OCI-LY1 (cell line): ENCODE results near the gene PDGFD.

Experiments used
- H2AFZ ChIP-seq: fragments of 200-600 bp; sonication (generic), shearing (Covaris generic); 2 replicates; pipeline ENCODE4 v1.6.0; 2014; ENCODE audit warnings: antibody characterized with exemption, mild to moderate bottlenecking, low read length
- H3F3A ChIP-seq: fragments of 200-600 bp; sonication (generic), shearing (Covaris generic); 2 replicates; pipeline ENCODE4 v1.6.0; 2014; ENCODE audit warnings: mild to moderate bottlenecking, antibody characterized with exemption, low read length, moderate library complexity; ENCODE audit not compliant: insufficient read depth
- H3K27ac ChIP-seq: fragments of 200-600 bp; sonication (generic); 2 replicates; pipeline ENCODE4 v1.5.1; 2014; ENCODE audit warnings: low read length, mixed run types, mild to moderate bottlenecking, low read depth; ENCODE audit not compliant: poor library complexity, severe bottlenecking
- H3K27me3 ChIP-seq: fragments of 200-600 bp; sonication (generic); 2 replicates; pipeline ENCODE4 v1.6.0; 2014; ENCODE audit warnings: antibody characterized with exemption, mild to moderate bottlenecking, low read length, moderate library complexity; ENCODE audit not compliant: insufficient read depth
- H3K36me3 ChIP-seq: fragments of 200-600 bp; sonication (generic); 2 replicates; pipeline ENCODE4 v1.6.1; 2014; ENCODE audit warnings: mild to moderate bottlenecking, antibody characterized with exemption, low read length, moderate library complexity, mixed read lengths; ENCODE audit not compliant: insufficient read depth
- H3K4me1 ChIP-seq: fragments of 200-600 bp; sonication (generic); 2 replicates; pipeline ENCODE4 v1.5.1; 2014; ENCODE audit warnings: mild to moderate bottlenecking, low read length, moderate library complexity; ENCODE audit not compliant: insufficient read depth, severe bottlenecking
- H3K4me2 ChIP-seq: fragments of 200-600 bp; sonication (generic), shearing (Covaris generic); 2 replicates; pipeline ENCODE4 v1.6.1; 2014; ENCODE audit warnings: low read length
- H3K4me3 ChIP-seq: fragments of 200-600 bp; sonication (generic); 2 replicates; pipeline ENCODE4 v1.5.1; 2014; ENCODE audit warnings: low read length, low read depth, mild to moderate bottlenecking, mixed read lengths; ENCODE audit not compliant: poor library complexity, severe bottlenecking
- H3K79me2 ChIP-seq: fragments of 200-600 bp; shearing (Covaris generic); 2 replicates; pipeline ENCODE4 v1.6.1; 2016; ENCODE audit warnings: mixed run types, low read length, mixed read lengths; ENCODE audit not compliant: insufficient read depth
- H3K9ac ChIP-seq: fragments of 200-600 bp; sonication (generic), shearing (Covaris generic); 2 replicates; pipeline ENCODE4 v1.6.1; 2014; ENCODE audit warnings: mild to moderate bottlenecking, low read length, mixed read lengths
- H3K9me2 ChIP-seq: fragments of 200-600 bp; sonication (generic), shearing (Covaris generic); 2 replicates; pipeline ENCODE4 v1.6.1; 2014; ENCODE audit warnings: low read depth, mild to moderate bottlenecking, low read length, mixed read lengths
- H3K9me3 ChIP-seq: fragments of 200-600 bp; shearing (Covaris generic); 2 replicates; pipeline ENCODE4 v1.6.1; 2014; ENCODE audit warnings: low read length, mixed read lengths
- H4K20me1 ChIP-seq: fragments of 200-600 bp; sonication (generic), shearing (Covaris generic); 2 replicates; pipeline ENCODE4 v1.6.0; 2016; ENCODE audit warnings: mild to moderate bottlenecking, low read length; ENCODE audit not compliant: insufficient read depth
- CTCF ChIP-seq: fragments of 200-600 bp; sonication (generic), shearing (Covaris generic); IDR thresholded peaks from 2 replicates; pipeline ENCODE4 v1.5.1; 2017; ENCODE audit warnings: mild to moderate bottlenecking, antibody characterized with exemption, low read length, moderate library complexity, mixed read lengths
- EZH2 ChIP-seq: fragments of 200-600 bp; sonication (generic), shearing (Covaris generic); IDR thresholded peaks from 2 replicates; pipeline ENCODE4 v1.8.0; 2017; ENCODE audit warnings: borderline replicate concordance, mixed run types, mild to moderate bottlenecking, antibody characterized with exemption, low read length, moderate library complexity, mixed read lengths

Gene PDGFD

GRCh38 chr11:104015649-104016415, 148.1 kb downstream of the PDGFD start:
- TF ChIP-seq EZH2 (no peak), CTCF (no peak)
- Histone ChIP-seq H3K79me2 (no peaks in the 10 kb centered on the region), H4K20me1 (no peaks in the 10 kb centered on the region), H3K9me3 (no peaks in the 10 kb centered on the region), H3K9me2 (no peaks in the 10 kb centered on the region), H3K4me2 (peak overlapping the region; percentile 30), H3K27ac (peak overlapping the region; percentile 41), H2AFZ (peak overlapping the region; percentile 48; the same call in 1 of the 2 replicates), H3K4me3 (no peak overlapping the region), H3K9ac (0 out of 2 replicates have a peak overlapping the region, but pooled peaks have one; percentile 14), H3K27me3 (no peaks in the 10 kb centered on the region), H3K4me1 (peaks cover 23% of the 10 kb centered on the region), H3K36me3 (no peaks in the 10 kb centered on the region), H3F3A (no peaks in the 10 kb centered on the region)

- H4K20me1 ChIP-seq = no peaks in the 10 kb centered on the region
- H2AFZ ChIP-seq = no peak overlapping the region
- peaks cover 14% of the 10 kb centered on the region for H3K4me1 ChIP-seq
- no peaks in the 10 kb centered on the region for H3F3A ChIP-seq
- no peaks in the 10 kb centered on the region for H3K9me3 ChIP-seq
- no peaks in the 10 kb centered on the region for H3K9me2 ChIP-seq
- H3K79me2 ChIP-seq = no peaks in the 10 kb centered on the region
- TF ChIP-seq EZH2 = no peak
- no peak for TF ChIP-seq CTCF
- no peak overlapping the region for H3K4me2 ChIP-seq
- no peaks in the 10 kb centered on the region for H3K36me3 ChIP-seq
- H3K27me3 ChIP-seq = no peaks in the 10 kb centered on the region
- H3K4me3 ChIP-seq = no peak overlapping the region
- H3K9ac ChIP-seq = no peak overlapping the region
- no peak overlapping the region for H3K27ac ChIP-seq
Measured at GRCh38 chr11:104011044-104011443, 152.9 kb downstream of the PDGFD start.

GRCh38 chr11:104009744-104010143, 154.2 kb downstream of the PDGFD start:
- H3K27me3 ChIP-seq = no peaks in the 10 kb centered on the region
- no peak overlapping the region for H3K4me3 ChIP-seq
- no peak for TF ChIP-seq CTCF
- H3K9me2 ChIP-seq = no peaks in the 10 kb centered on the region
- H3K27ac ChIP-seq = no peak overlapping the region
- H3F3A ChIP-seq = no peaks in the 10 kb centered on the region
- no peak overlapping the region for H3K9ac ChIP-seq
- no peaks in the 10 kb centered on the region for H3K36me3 ChIP-seq
- no peaks in the 10 kb centered on the region for H3K79me2 ChIP-seq
- H4K20me1 ChIP-seq = no peaks in the 10 kb centered on the region
- H3K9me3 ChIP-seq = no peaks in the 10 kb centered on the region
- no peak overlapping the region for H2AFZ ChIP-seq
- no peak overlapping the region for H3K4me2 ChIP-seq
- H3K4me1 ChIP-seq = peaks cover 1% of the 10 kb centered on the region
